ENCODE results near the gene IQCF6.

The IQCF6 gene

GRCh38 chr3:51779137-51779536, at the start of gene IQCF6:
Gene IQCF6 (minus strand): TSS chr3:51779237. CDS start chr3:51779224, 13 bp downstream.
- H3F3A ChIP-seq (ENCODE audit: control insufficient read depth, insufficient read depth), result no peaks in the 10 kb centered on the region
- no peaks in the 10 kb centered on the region for H3K9me3 ChIP-seq (ENCODE audit: control insufficient read depth, insufficient read depth, low read length)
- H3K4me2 ChIP-seq (ENCODE audit: low read length), result no peak within 1 kb of the TSS
- no peaks in the 10 kb centered on the region for H3K9me2 ChIP-seq (replicated peaks; ENCODE audit: control insufficient read depth, low read length)
- no peaks in the 10 kb centered on the region for H3K4me1 ChIP-seq (ENCODE audit: control insufficient read depth, low read length)
- H3K79me2 ChIP-seq (ENCODE audit: control insufficient read depth, low read length), result no peaks in the 10 kb centered on the region
- no peak for TF ChIP-seq EZH2phosphoT487 (IDR thresholded peaks at IDR 0.05; ENCODE audit: borderline replicate concordance, low read length)
- no peak within 1 kb of the TSS for H3K4me3 ChIP-seq (ENCODE audit: low read length)
- no peaks in the 10 kb centered on the region for H4K20me1 ChIP-seq (ENCODE audit: control insufficient read depth, insufficient read depth, low read depth, low read length)
- H3K36me3 ChIP-seq (ENCODE audit: control insufficient read depth, low read length), result no peaks in the 10 kb centered on the region
- peaks cover 7% of the 10 kb centered on the region; the same call in 1 of the 2 replicates for H3K27me3 ChIP-seq (ENCODE audit: control insufficient read depth, low read length)
- H3K27ac ChIP-seq (ENCODE audit: low read depth, low read length), result no peak within 1 kb of the TSS

- no peaks in the 10 kb centered on the region for H3K9me2 ChIP-seq (replicated peaks; ENCODE audit: control insufficient read depth, low read length)
These were observed 49.3 kb upstream of the IQCF6 start for GRCh38 chr3:51828297-51828696.

GRCh38 chr3:51819709-51820406, 40.8 kb upstream of the IQCF6 start:
- Histone ChIP-seq H3K4me2 (ENCODE audit: low read length) (no peak overlapping the region), H3K9me2 (replicated peaks; ENCODE audit: control insufficient read depth, low read length) (no peaks in the 10 kb centered on the region), H3K27me3 (ENCODE audit: control insufficient read depth, low read length) (peaks cover 6% of the 10 kb centered on the region; the same call in 1 of the 2 replicates), H3K4me3 (ENCODE audit: low read length) (no peak overlapping the region), H3K36me3 (ENCODE audit: control insufficient read depth, low read length) (no peaks in the 10 kb centered on the region), H3K27ac (ENCODE audit: low read depth, low read length) (no peak overlapping the region), H4K20me1 (ENCODE audit: control insufficient read depth, insufficient read depth, low read depth, low read length) (no peaks in the 10 kb centered on the region), H3K4me1 (ENCODE audit: control insufficient read depth, low read length) (no peaks in the 10 kb centered on the region), H3F3A (ENCODE audit: control insufficient read depth, insufficient read depth) (no peaks in the 10 kb centered on the region), H3K79me2 (ENCODE audit: control insufficient read depth, low read length) (no peaks in the 10 kb centered on the region), H3K9me3 (ENCODE audit: control insufficient read depth, insufficient read depth, low read length) (no peaks in the 10 kb centered on the region)
- TF ChIP-seq CTCF (IDR thresholded peaks at IDR 0.05; ENCODE audit: low read depth, low read length, poor library complexity, severe bottlenecking) (peak; percentile 69), EZH2phosphoT487 (IDR thresholded peaks at IDR 0.05; ENCODE audit: borderline replicate concordance, low read length) (no peak)

More at GRCh38 chr3:51828297-51828696, 49.3 kb upstream of the IQCF6 start:
- Histone ChIP-seq H3F3A (ENCODE audit: control insufficient read depth, insufficient read depth) (no peaks in the 10 kb centered on the region), H4K20me1 (ENCODE audit: control insufficient read depth, insufficient read depth, low read depth, low read length) (no peaks in the 10 kb centered on the region), H3K9me3 (ENCODE audit: control insufficient read depth, insufficient read depth, low read length) (peaks cover 7% of the 10 kb centered on the region), H3K79me2 (ENCODE audit: control insufficient read depth, low read length) (no peaks in the 10 kb centered on the region), H3K27me3 (ENCODE audit: control insufficient read depth, low read length) (no peaks in the 10 kb centered on the region; the same call in 1 of the 2 replicates), H3K36me3 (ENCODE audit: control insufficient read depth, low read length) (no peaks in the 10 kb centered on the region), H3K27ac (ENCODE audit: low read depth, low read length) (no peak overlapping the region), H3K4me1 (ENCODE audit: control insufficient read depth, low read length) (no peaks in the 10 kb centered on the region), H3K4me2 (ENCODE audit: low read length) (no peak overlapping the region), H3K4me3 (ENCODE audit: low read length) (no peak overlapping the region)
- TF ChIP-seq CTCF (IDR thresholded peaks at IDR 0.05; ENCODE audit: low read depth, low read length, poor library complexity, severe bottlenecking) (no peak), EZH2phosphoT487 (IDR thresholded peaks at IDR 0.05; ENCODE audit: borderline replicate concordance, low read length) (no peak)

GRCh38 chr3:51819151-51819550, 40.1 kb upstream of the IQCF6 start:
- H4K20me1 ChIP-seq (ENCODE audit: control insufficient read depth, insufficient read depth, low read depth, low read length), result no peaks in the 10 kb centered on the region
- H3K36me3 ChIP-seq (ENCODE audit: control insufficient read depth, low read length), result no peaks in the 10 kb centered on the region
- no peak overlapping the region for H3K4me2 ChIP-seq (ENCODE audit: low read length)
- no peak for TF ChIP-seq EZH2phosphoT487 (IDR thresholded peaks at IDR 0.05; ENCODE audit: borderline replicate concordance, low read length)
- no peak for TF ChIP-seq CTCF (IDR thresholded peaks at IDR 0.05; ENCODE audit: low read depth, low read length, poor library complexity, severe bottlenecking)
- no peaks in the 10 kb centered on the region for H3F3A ChIP-seq (ENCODE audit: control insufficient read depth, insufficient read depth)
- no peaks in the 10 kb centered on the region for H3K9me3 ChIP-seq (ENCODE audit: control insufficient read depth, insufficient read depth, low read length)
- H3K27ac ChIP-seq (ENCODE audit: low read depth, low read length), result no peak overlapping the region
- peaks cover 6% of the 10 kb centered on the region; the same call in 1 of the 2 replicates for H3K27me3 ChIP-seq (ENCODE audit: control insufficient read depth, low read length)
- H3K9me2 ChIP-seq (replicated peaks; ENCODE audit: control insufficient read depth, low read length), result no peaks in the 10 kb centered on the region
- H3K4me3 ChIP-seq (ENCODE audit: low read length), result no peak overlapping the region
- no peaks in the 10 kb centered on the region for H3K4me1 ChIP-seq (ENCODE audit: control insufficient read depth, low read length)
- H3K79me2 ChIP-seq (ENCODE audit: control insufficient read depth, low read length), result no peaks in the 10 kb centered on the region

Data from DOHH2 (cell line).